ENCODE data around the gene MMD2. TPM values are rescaled to one million over a fixed set of nuclear protein-coding genes. Genes with fewer than 3 reads are reported as not detected.

MMD2 gene
- total and polyA plus RNA-seq, 2 donors (not counting 3 experiments of a cell fraction or from before 2014, with no cell fraction given) = not detected

DNA sequence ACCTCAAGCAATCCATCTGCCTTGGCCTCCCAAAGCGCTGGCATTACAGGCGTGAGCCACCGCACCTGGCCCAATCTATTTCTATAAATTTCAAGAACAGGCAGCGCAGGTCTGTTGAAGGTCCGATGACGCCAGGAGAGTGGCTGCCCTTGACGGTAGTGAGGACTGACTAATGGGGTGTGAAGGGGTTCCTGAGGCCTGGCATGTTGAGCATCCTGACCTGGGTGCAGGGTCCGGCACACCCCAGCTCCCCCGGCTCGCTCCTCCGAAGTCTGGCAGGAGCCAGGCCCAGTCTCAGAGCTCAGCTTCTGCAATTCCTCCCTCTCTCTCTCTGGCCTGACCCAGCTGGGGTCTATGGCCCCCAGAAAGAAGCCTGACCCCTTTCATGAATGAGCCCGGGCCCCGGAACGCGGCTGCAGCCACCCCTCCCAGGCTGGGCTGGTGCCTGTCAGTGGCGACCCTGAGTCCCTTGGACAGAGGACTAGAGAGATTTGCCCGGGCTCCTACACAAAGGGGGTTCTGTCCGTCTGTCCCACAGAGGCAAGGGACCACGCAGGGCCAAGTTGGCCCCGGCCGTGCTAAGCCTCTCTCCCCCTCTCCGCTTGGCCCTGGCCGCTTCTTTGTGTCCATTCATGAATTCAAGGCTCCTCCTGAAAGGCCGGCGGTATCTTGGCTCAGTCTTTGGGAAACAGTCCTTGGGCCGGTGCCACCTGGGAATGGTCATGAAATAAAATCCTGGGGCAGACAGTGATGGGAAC, 18.8 kb downstream of the MMD2 start:
- no TSS peak for BruUV-seq (replicated peaks)
- FAIRE-seq = no peak
- no peak overlapping the region for H3K4me2 ChIP-seq (ENCODE audit: insufficient read depth, low read length)
- H3K27ac ChIP-seq (ENCODE audit: insufficient read depth, low read depth, low read length) = no peak overlapping the region
- H3K9me1 ChIP-seq (replicated peaks; ENCODE audit: control insufficient read depth, extremely low read depth, insufficient read depth, low read length) = no peaks in the 10 kb centered on the region
- H3K4me1 ChIP-seq (ENCODE audit: control insufficient read depth, extremely low read depth, insufficient read depth, low read length) = no peaks in the 10 kb centered on the region
- DNase-seq (ENCODE audit: low read depth, low spot score) = no peak
- no peaks in the 10 kb centered on the region for H3K79me2 ChIP-seq (ENCODE audit: control insufficient read depth, insufficient read depth, low read length)
- dilution Hi-C loops (cut with MboI; ENCODE audit: extremely low pct_ligation_motif_present, low sequenced_read_pairs) = no loop called here
- no peaks in the 10 kb centered on the region for H4K20me1 ChIP-seq (replicated peaks; ENCODE audit: control insufficient read depth, extremely low read depth, insufficient read depth, low read length)
- no peaks in the 10 kb centered on the region for H3K36me3 ChIP-seq (ENCODE audit: control insufficient read depth in 2 of 2, extremely low read depth in 1 of 2, insufficient read depth in 2 of 2, low read length in 2 of 2)
- no peak overlapping the region for H3K4me3 ChIP-seq (replicated peaks in 1 of 3; ENCODE audit: insufficient read depth in 1 of 3, low read depth in 1 of 3, low read length in 3 of 3)
- no peak overlapping the region for H3K9ac ChIP-seq (replicated peaks; ENCODE audit: extremely low read depth, insufficient read depth, low read length)
- POLR2A ChIA-PET = no interaction called here
- H3K9me3 ChIP-seq (replicated peaks; ENCODE audit: control insufficient read depth, insufficient read depth, low read length) = no peaks in the 10 kb centered on the region
- TF ChIP-seq JUN (IDR thresholded peaks at IDR 0.05; ENCODE audit: borderline replicate concordance, insufficient read depth, insufficient read length, low read depth) (no peak), POLR2AphosphoS5 (IDR thresholded peaks at IDR 0.05; ENCODE audit: insufficient read depth, low read depth, low read length) (no peak)
- TF ChIP-seq, protein P1, sequence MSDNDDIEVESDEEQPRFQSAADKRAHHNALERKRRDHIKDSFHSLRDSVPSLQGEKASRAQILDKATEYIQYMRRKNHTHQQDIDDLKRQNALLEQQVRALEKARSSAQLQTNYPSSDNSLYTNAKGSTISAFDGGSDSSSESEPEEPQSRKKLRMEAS (IDR thresholded peaks at IDR 0.05; ENCODE audit: insufficient read depth, insufficient read length) = no peak
- TF ChIP-seq, protein P2, sequence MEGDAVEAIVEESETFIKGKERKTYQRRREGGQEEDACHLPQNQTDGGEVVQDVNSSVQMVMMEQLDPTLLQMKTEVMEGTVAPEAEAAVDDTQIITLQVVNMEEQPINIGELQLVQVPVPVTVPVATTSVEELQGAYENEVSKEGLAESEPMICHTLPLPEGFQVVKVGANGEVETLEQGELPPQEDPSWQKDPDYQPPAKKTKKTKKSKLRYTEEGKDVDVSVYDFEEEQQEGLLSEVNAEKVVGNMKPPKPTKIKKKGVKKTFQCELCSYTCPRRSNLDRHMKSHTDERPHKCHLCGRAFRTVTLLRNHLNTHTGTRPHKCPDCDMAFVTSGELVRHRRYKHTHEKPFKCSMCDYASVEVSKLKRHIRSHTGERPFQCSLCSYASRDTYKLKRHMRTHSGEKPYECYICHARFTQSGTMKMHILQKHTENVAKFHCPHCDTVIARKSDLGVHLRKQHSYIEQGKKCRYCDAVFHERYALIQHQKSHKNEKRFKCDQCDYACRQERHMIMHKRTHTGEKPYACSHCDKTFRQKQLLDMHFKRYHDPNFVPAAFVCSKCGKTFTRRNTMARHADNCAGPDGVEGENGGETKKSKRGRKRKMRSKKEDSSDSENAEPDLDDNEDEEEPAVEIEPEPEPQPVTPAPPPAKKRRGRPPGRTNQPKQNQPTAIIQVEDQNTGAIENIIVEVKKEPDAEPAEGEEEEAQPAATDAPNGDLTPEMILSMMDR (IDR thresholded peaks at IDR 0.05; ENCODE audit: extremely low read depth in 1 of 2, insufficient read depth in 1 of 2, low read depth in 1 of 2, low read length in 2 of 2) = no peak
- no peaks in the 10 kb centered on the region for H3K27me3 ChIP-seq (ENCODE audit: control insufficient read depth in 2 of 2, insufficient read depth in 2 of 2, low read length in 2 of 2)
- CTCF ChIA-PET = no interaction called here
- intact Hi-C loops (cut with micrococcal nuclease) = no loop called here
- no peak overlapping the region for H2AFZ ChIP-seq (ENCODE audit: low read depth, low read length)

GRCh38 chr7:4937411-4937810, 21.6 kb downstream of the MMD2 start:
- Histone ChIP-seq H3K27me3 (ENCODE audit: control insufficient read depth in 2 of 2, insufficient read depth in 2 of 2, low read length in 2 of 2) (no peaks in the 10 kb centered on the region), H3K4me1 (ENCODE audit: control insufficient read depth, extremely low read depth, insufficient read depth, low read length) (no peaks in the 10 kb centered on the region), H3K27ac (ENCODE audit: insufficient read depth, low read depth, low read length) (no peak overlapping the region), H3K9ac (replicated peaks; ENCODE audit: extremely low read depth, insufficient read depth, low read length) (no peak overlapping the region), H3K9me3 (replicated peaks; ENCODE audit: control insufficient read depth, insufficient read depth, low read length) (no peaks in the 10 kb centered on the region), H3K79me2 (ENCODE audit: control insufficient read depth, insufficient read depth, low read length) (no peaks in the 10 kb centered on the region), H3K4me3 (replicated peaks in 1 of 3; ENCODE audit: insufficient read depth in 1 of 3, low read depth in 1 of 3, low read length in 3 of 3) (no peak overlapping the region), H2AFZ (ENCODE audit: low read depth, low read length) (no peak overlapping the region), H3K36me3 (ENCODE audit: control insufficient read depth in 2 of 2, extremely low read depth in 1 of 2, insufficient read depth in 2 of 2, low read length in 2 of 2) (no peaks in the 10 kb centered on the region), H3K4me2 (ENCODE audit: insufficient read depth, low read length) (no peak overlapping the region), H3K9me1 (replicated peaks; ENCODE audit: control insufficient read depth, extremely low read depth, insufficient read depth, low read length) (no peaks in the 10 kb centered on the region), H4K20me1 (replicated peaks; ENCODE audit: control insufficient read depth, extremely low read depth, insufficient read depth, low read length) (no peaks in the 10 kb centered on the region)
- DNase-seq (ENCODE audit: low read depth, low spot score) (no peak), FAIRE-seq (no peak)
- POLR2A ChIA-PET = interaction anchor here (0.7 kb wide), 1 partner anchor 44 kb away, joined by 3 read pairs; no protein-coding TSS in a partner anchor
- TF ChIP-seq EZH2 (IDR thresholded peaks at IDR 0.05; ENCODE audit: borderline replicate concordance, low read depth, low read length, severe bottlenecking) = no peak
- no peak for TF ChIP-seq MYC (IDR thresholded peaks at IDR 0.05; ENCODE audit: low read depth, low read length)
- TF ChIP-seq JUN (IDR thresholded peaks at IDR 0.05; ENCODE audit: borderline replicate concordance, insufficient read depth, insufficient read length, low read depth) = no peak
- no peak for TF ChIP-seq POLR2AphosphoS5 (IDR thresholded peaks at IDR 0.05; ENCODE audit: insufficient read depth, low read depth, low read length)
- no peak for TF ChIP-seq POLR2A (IDR thresholded peaks at IDR 0.05; ENCODE audit: low read depth, low read length)
- no peak for TF ChIP-seq GATA2 (IDR thresholded peaks at IDR 0.05; ENCODE audit: insufficient read depth, insufficient read length, low read depth, low read length)
- TF ChIP-seq, protein P2 (IDR thresholded peaks at IDR 0.05; ENCODE audit: extremely low read depth in 1 of 2, insufficient read depth in 1 of 2, low read depth in 1 of 2, low read length in 2 of 2) = no peak
- TF ChIP-seq, protein P1 (IDR thresholded peaks at IDR 0.05; ENCODE audit: insufficient read depth, insufficient read length) = no peak
- TF ChIP-seq FOS (IDR thresholded peaks at IDR 0.05; ENCODE audit: borderline replicate concordance, insufficient read depth, low read length) = no peak
- intact Hi-C loops (cut with micrococcal nuclease) (no loop called here), dilution Hi-C loops (cut with MboI; ENCODE audit: extremely low pct_ligation_motif_present, low sequenced_read_pairs) (no loop called here)
- CTCF ChIA-PET = no interaction called here
- BruUV-seq (replicated peaks) = no TSS peak
